GM21360 (cell line): ENCODE data around the gene BEND3.

Source experiments
- ATAC-seq: cut with Tn5 transposase; IDR thresholded peaks from one replicate; pipeline ENCODE4 v1.9.1; 2021; ENCODE audit warnings: mild to moderate bottlenecking, moderate library complexity; ENCODE audit not compliant: unreplicated experiment

The BEND3 gene

DNA sequence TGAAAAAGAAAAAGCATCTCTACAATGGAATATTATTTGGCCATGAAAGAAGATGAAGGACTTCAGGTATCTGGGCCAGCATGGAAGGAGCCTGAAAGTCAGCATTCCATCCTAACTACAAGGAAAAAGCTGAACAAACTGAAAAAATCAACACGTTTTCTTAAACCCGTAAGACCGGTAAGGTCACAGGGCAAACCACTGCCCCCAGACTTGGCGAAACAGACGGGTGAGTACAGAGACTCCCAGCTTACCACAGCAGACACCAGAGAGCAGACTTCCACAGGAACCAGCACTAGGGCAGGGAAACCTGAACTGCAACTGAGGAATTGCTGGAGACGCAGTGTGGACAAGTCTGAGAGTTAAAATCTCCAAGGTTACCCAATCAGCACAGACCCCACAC, 31.4 kb downstream of the BEND3 start:
- ATAC-seq: no peak

DNA sequence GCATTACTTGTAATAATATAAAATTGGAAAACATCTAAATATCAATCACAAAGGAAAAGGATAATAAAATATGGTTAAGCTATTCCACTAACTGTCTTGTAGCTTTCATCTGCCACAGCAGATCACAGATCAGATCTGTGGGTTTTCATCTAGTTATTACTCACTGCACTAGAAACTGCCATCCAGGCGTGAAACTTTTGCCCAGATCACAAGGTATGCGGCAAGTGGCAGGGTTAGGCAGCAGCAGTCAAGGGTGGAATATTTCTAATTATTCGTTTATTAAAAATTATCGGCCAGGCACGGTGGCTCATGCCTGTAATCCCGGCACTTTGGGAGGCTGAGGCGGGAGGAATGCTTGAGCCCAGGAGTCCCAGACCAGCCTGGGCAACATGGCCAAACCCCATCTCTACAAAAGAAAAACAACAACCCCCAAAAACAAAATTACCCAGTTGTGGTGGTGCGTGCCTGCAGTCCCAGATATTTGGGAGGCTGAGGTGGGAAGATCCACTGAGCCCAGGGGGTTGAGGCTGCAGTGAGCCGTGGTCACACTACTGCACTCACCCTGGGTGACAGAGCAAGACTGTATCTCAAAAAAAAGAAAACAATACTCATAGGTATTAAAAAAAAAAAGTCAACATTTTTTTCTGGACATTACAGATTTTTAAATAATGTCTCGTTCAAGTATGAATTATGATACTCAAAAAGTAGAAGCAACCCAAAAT, 32.1 kb downstream of the BEND3 start:
- ATAC-seq: peak; percentile 83

DNA sequence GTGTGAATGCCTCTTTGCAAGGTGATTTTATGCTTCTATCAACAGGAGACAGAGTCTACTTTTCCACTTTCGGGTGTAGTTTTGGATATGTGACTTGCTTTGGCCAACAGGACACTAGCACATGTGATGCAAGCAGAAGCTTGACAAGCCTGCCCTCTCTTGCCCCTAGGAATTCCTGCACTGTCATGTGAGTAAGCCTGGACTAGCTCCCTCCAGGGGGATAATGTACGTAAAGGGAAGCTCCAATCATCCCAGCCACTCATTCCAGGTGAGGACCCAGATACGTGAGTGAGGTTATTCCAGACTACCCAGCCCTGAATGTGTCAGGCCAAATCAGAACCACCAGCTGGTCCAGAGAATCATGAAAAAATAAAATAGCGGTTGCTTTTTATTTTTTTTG, 33.3 kb downstream of the BEND3 start:
- no peak for ATAC-seq

DNA sequence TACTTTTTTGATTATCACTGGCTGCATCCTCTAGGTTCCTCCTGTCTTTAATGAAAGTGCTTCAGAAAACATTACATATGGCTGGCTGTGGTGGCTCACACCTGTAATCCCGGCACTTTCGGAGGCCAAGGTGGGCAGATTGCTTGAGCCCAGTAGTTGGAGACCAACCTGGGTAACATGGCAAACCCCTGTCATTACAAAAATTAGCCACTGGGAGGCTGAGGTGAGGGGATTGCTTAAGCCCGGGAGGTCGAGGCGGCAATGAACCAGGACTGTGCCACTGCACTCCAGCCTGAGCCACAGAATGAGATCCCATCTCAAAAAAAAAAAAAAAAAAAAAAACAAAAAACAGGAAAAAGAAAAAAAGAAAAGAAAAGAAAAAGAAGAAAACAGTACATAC, 35.3 kb downstream of the BEND3 start:
- ATAC-seq: no peak

DNA sequence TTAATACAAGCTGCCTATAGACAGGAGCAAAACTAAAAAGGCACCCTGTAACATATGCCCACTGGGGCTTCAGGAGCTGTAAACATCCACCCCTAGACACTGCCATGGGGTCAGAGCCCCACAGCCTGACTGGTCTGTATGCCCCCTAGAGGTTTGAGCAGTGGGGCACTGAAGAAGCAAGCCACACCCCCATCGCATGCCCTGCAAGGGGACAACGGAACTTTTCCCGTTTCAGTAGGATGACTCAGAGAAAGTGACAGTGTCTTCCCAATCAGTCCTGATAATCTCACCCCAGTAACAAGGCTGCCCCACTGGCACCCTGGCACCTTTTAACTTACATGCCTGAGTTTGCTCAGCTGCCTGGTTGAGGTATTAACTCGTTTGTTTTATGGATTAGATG, 35.9 kb downstream of the BEND3 start:
- ATAC-seq: no peak

DNA sequence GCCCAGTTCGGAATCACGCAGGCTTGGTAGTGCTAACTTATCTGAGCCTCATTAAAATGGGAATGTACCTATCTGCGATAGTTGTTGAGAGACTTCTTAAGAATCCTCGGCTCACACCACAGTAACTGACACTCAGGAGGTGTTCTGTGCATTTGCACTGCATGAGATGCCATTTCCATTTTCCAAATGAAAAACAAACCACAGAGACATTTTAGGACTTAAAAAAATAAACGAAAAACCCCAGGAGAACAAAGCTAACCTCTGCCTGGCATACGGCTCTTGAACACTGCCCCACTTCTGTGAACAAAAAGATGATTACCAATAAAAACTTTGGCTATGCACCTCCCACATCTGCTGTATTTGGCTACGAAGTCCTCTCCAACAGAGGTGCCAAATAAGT, 37.6 kb downstream of the BEND3 start:
- no peak for ATAC-seq

DNA sequence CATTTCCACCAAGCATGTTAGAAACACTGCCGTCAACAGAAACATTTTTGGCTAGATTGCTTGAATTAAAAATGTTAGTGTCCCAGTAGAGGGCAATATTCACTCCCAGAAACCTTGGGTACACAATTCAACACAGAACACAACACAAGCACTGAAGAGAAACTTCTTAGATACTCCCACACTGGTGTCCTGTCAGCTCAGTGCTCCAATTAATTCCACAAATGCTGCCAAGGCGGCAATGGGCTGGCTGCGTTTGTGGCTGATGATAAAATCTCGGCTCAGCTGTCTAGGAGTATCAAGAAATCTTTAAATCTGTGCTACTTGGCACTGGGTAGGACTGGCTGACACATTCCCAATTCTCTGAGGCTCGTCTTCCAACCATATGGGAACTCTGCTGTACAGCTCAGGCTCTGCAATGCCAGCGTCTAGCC, 39.3 kb downstream of the BEND3 start:
- ATAC-seq: no peak

DNA sequence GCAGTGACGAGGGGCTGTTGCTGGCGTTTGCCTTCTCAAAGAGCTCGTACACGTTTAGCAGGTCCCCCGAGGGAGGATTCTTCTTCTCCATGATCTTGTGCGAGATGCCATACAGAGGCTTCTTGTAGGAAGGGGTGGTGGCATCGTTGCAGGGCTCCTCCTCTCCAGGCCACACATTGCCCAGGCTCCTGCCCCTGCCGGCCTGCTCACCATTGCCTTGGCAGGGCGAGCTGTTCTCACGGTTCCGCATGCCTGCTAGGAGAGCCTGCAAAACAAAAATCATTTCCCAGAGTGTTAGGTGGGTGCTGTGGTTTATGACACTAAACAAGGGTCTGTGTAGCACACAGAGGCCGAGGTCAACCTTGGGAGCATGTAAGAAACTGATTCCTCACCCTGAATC, 44.6 kb downstream of the BEND3 start:
- no peak for ATAC-seq

DNA sequence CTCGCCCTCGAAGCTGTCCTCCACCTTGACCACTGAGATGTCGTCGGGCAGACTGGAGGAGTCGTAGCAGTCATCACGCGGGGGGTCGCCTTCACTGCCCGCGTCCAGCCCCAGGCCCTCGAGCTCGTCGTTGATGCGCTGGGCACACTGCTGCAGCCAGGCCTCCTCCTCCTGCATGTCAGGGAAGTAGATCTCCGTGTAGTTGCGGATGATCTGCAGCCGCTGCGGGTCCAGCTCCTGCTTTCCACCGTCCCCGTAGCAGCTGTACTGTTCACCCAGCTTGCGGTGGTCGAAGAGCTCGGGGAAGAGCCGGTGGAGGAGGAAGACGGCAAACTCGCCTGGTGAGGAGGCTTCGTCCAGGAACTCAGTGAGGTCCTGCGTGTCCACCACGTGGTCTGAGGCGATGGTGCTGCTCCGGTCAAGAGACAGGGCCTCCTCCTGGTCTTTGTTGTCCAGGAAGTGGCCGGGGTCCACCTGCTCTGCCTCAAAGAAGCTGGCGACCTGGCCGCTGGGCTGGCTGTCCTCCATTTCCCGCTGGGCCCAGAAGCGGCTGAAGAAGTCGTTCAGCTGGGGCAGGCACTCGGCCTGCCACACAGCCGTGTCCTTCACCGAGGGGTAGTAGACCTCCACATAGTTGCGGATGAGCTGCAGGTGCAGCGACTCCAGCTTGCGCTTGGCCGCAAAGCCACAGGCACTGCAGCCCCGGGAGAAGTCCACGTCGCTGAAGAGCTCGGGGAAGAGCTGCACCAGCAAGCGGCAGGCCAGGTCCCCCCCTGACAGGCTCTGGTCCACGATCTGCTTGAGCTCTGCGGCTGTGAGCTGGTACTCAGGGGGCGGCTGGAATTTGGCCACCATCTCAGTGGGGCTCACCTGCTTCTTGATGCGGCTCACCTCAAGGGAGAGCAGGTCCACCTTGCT, 45.4 kb downstream of the BEND3 start:
- no peak for ATAC-seq

DNA sequence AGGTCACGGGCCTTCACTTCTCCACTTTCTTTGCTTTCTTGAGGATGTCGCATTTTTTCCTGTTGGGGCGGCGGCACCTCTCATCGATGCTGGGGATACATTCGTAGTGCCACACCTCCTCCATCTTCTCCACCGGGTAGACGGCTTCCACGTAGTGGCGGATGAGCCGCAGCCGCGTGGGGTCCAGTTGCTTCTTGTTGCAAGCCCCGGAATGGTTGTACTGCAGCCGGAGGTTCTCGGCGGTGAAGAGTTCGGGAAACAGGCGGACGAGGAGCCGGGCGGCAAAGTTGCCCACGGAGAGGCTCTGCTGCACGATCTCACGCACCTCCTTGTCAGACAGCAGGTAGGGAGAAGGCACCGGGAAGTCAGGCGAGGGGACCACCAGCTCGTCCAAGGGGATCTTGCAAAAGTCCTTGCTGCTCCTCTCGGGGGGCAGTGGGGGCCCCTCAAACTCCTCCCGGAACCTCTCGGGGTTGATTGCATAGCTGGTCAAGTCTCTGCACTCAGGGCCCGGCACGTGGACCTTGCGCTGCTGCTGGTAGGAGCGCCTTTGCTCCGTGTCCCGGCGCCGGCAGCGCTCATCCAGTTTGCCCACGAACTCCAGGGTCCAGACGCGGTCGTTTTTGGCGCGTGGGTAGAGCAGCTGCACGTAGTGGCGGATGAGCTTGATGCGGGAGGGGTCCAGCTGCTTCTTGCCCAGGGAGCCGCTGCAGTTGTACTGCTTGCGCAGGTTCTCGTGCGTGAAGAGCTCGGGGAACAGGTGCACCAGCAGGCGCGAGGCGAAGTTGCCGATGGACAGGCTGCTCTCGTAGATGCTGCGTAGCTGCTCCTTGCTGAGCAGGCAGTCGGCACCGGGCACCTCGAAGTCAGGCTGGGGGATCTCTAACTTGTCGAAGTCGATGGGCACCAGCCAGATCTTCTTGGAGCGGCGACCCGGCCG, 46.4 kb downstream of the BEND3 start:
- no peak for ATAC-seq

DNA sequence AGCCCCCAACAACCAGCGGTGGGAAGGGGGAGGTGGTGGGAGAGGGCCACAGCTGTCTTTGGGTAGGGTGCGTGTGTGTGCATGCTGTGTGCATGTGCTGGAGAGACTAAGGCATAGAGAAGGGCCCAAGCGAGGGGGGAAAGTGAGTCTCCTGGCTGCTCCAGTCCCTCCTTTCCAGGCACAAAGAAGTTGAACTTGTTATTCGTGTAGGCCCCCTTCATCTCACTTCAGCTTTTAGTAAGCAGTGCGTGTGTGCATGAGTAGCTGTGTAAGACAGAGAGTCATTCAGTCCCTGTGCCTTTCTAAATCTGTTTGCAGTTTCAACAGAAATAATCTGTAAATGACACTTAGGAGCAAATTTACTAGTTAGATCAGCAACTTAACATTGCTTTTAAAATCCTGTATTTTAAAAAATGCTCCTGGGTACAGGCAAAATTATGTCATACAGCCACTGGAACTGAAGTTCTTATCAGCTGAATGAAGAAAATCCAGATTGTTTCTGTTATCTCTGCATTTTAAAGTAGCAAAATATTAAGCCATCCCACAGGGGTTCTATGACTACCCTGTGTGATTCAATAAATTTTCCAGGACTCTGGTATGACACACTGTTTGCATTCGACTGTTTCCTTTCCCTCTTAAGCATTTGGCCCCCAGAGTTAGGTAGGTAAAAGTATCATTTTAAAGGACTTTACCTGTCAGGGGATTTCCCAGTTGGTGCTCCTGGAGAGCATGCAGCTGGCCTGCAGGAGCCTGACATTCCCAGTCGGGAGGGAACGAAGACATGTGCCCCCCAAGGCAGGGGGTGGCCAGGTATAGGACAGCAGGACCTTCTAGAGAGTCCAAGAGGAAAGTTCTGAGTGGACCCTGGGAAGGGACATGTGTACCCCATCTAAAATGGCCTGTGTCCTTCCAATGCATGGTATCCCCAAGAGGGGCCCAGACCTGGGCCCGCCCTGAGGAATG, 48.3 kb downstream of the BEND3 start:
- no peak for ATAC-seq

DNA sequence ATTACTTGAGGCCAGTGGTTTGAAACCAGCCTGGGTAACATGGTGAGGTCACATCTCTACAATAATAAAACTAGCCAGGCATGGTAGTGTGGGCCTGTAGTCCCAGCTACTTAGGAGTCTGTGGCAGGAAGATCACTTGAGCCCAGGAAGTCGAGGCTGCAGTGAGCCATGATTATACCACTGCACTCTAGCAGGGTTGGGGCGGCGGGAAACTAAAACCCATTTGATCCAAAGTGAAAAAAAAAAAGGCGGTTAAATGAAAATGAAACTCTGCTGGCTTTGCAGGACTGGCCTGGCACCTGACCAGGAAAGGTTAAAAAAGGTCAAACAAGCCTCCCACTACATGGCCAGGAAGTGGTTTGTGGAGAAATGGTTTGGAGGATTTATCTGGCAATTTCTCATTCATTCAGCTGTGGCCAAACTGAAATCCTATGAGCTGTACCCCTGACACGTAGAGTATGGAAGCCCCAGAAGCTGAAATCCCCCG, 50.7 kb downstream of the BEND3 start:
- ATAC-seq: no peak

DNA sequence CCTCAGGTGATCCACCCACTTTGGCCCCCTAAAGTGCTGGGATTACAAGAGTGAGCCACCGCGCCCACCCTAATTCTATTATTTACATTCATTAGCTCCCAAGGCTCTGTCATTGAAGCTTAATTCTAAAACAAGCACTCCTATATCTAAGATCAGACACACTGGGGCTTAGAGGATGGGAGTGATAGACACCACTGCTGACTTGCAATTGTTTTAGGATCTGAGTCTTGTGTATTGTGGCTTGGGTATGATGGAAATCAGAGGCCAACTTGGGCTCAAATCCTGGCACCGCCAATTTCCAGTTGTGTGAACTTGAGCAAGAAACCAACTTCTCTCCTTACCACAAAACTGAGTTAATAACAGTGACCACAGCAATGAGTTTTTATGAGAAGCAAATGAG, 52.6 kb downstream of the BEND3 start:
- ATAC-seq: no peak

DNA sequence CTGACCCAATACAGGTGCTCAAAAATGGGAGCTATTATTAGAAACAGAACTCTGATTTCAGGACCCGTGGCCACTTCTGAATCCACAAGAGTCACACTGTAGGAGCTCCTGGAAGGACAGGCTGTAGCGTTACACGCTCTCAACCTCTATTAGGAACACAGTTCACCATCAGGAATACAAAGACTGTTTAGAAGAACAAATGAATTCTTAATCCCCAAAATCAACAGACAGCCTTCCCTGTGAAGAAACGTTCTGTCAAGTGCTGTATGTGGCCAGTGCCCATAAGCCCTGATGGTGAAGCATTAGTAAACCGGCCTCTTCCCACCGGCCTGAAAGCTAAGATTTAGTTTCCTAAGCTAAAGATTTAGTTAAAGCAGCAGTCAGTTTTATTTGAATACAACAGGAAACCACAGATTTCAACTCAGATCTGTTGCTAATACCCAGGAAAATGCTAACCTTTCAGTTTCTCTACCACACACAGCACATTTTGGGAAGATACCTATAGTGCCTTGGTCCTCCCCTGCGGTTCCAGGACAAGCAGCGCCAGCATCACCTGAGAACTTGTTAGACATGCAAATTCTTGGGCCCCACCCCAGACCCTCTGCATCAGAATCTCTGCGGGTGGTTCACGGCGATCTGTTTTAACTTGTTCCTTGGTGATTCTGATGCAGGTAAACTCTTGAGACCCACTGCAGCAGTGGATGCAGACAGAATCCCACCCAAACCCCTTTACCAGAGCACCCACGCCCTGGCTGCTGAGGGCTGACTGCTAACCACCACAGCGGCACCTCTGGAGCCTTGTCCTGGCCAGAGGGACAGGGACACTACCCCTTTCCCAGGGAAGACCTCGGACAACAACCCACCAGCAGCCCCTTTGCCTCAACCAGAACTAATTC, 53.9 kb downstream of the BEND3 start:
- no peak for ATAC-seq

DNA sequence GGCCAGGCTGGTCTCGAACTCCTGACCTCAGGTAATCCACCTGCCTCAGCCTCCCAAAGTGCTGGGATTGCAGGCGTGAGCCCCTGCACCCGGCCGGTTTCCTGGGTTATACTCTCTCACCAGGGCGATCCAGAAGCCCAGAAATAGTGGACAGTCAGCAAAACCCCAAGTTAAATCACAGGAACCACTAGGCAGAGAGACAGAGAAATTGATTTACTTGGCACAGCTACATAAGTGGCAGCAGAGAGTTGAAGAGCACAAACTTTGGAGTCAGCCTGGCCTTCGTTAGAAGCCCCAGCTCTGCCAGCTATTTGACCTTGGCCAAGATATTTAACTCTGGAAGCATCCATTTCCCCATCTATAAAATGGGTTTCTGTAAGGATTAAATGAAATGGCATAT, 54.6 kb downstream of the BEND3 start:
- ATAC-seq: no peak

DNA sequence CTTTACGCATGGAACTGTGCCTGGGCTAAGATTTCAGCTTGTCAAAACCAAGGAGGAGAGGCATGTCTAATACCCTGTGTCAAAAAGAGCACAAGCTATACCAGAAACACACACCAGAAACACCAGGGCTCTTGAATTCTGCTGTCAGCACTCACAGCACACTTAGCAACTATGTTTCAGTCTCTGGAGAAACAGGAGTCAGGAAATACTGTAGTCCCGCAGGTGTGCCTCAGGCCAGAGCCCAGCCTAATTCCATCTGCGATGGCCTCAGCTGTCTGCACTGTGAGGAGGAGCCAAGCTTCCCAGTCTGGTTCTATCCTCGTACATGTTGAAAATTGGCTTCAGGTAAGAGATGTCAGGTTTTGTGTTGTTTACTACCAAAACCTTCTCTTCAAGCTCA, 55.7 kb downstream of the BEND3 start:
- ATAC-seq: no peak

DNA sequence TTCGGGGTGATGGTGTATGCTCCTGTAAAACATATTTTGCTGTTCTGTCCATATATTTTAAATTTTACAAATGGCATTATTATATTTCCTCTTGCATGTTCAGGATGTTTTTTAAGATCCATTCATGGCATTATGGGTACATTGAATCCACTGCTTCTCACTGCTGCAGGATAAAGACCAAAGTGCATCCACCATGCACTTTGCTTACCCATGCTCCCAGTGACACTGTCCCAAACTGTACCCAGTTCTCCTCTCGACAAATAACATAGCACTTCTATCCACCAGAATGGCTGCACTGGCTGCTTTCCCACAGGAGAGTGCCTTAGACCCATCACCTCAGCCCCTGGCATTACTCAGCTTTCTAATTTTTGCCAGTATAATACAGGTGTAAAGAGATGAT, 57.6 kb downstream of the BEND3 start:
- no peak for ATAC-seq

DNA sequence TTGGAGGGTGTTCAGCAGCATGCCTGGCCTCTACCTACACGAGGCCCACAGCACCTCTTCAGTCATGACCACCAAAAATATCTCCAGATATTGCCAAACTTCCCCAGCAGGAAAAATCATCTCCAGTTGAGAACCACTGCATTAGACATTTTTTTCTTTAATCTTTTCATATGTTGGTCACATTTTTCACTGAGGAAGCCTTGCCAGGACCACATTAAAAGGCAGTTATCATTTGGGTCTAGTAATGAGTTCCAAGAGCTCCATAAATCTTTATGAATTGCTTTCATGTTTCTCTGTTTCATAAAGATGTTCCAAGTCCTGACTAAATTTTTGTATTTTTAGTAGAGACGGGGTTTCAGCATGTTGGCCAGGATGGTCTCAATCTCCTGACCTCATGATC, 58.5 kb downstream of the BEND3 start:
- no peak for ATAC-seq

DNA sequence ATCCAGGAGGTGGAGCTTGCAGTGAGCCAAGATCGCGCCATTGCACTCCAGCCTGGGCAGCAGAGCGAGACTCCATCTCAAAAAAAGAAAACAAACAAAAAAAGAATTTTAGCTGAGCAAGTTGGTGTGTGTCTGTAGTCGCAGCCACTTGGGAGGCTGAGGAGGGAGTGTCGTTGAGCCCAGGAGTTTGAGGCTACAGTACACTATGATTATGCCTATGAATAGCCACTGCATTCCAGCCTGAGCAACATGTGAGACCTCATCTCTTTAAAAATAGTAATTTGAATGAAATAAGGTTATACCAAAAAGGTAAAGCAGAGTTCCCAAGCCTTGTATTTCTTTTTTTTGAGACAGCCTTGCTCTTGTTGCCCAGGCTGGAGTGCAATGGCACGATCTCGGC, 67.5 kb downstream of the BEND3 start:
- no peak for ATAC-seq
